Measurements from ENCODE around the gene COL4A2.
A peak's percentile ranks its signal among the peaks of the same experiment; 100 is the strongest.
"Not testable (repeated sequence)": the region's sequence is repeated elsewhere in the genome, so short reads cannot be mapped to it uniquely, and the experiment has no call there.

COL4A2 gene

GRCh38 chr13:110523838-110524540 lies 216.9 kb downstream of the COL4A2 start:
- no peak for DNase-seq

DNA sequence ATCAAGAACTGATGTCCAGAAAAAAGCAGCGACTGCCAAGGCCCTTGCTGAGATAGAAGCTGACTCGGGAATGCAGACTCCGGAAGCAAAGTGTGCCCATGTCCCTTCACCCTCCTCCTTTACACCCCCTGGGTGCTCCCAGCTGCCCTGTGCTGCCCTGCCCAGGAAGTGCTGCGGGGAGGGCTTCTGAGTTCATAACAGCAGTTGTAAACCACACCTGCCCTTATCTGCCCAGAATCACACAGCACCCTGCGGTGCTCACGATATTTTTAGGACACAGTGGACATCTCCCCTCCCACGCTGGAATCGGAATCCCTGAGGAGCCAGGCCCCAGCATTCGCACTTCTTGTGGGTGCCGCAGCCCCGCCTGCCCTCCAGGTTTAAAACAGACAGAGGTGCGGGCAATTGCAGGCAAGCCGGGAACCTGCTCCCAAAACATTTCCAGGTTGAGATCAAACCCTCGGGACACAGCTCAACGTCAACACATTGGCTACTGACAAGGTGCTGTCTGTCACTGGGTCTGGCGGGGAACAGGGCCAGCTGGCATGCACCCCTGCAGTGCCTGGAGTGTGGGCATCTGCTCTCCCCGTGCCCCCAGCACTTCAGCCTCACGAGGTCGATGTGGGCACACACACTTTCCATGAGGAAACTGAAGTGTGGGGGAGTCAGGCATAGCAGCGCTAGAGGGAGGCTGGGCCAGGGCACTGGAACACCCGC lies 217.6 kb downstream of the COL4A2 start:
- DNase-seq, result peak; percentile 39

- no peak for DNase-seq
These were observed 218.5 kb downstream of the COL4A2 start for GRCh38 chr13:110525328-110526319.

GRCh38 chr13:110528371-110528770 lies 221.3 kb downstream of the COL4A2 start:
- no peak for DNase-seq

- DNase-seq, result no peak
These were observed 221.8 kb downstream of the COL4A2 start for GRCh38 chr13:110528911-110529310.

DNA sequence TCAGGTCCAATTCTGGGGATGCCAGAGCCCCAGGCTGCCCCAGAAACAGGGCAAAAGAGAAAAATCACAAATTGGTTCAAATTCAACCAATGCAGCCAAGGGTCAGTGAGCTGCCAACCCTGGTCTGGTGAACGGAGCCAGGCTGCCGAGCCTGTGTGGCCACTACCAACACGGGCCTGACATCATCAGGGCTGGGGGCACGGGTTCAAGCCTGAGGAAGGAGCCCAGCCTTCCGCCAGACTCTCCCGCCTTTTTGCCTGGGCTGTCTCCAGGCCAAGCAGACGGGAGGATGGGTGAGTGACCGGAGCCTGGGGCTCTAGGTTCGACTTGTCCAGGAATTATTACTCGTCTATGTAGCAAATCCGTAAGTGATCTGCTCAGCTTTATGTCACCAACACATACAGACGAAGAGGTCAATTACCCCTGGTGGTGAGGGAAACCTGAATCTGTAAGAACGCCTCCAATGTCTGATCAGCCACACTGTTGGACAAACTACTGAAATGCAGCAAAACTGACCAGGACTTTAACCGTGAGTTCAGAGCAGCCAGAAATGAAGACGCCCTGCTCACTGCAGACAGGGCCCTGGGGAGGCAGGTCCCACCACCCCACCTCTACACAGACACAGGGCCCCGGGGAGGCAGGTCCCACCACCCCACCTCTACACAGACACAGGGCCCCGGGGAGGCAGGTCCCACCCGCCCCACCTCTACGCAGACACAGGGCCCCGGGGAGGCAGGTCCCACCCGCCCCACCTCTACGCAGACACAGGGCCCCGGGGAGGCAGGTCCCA lies 222.6 kb downstream of the COL4A2 start:
- no peak for DNase-seq

- no peak for DNase-seq
These were observed 224.0 kb downstream of the COL4A2 start for GRCh38 chr13:110531100-110531499.

DNA sequence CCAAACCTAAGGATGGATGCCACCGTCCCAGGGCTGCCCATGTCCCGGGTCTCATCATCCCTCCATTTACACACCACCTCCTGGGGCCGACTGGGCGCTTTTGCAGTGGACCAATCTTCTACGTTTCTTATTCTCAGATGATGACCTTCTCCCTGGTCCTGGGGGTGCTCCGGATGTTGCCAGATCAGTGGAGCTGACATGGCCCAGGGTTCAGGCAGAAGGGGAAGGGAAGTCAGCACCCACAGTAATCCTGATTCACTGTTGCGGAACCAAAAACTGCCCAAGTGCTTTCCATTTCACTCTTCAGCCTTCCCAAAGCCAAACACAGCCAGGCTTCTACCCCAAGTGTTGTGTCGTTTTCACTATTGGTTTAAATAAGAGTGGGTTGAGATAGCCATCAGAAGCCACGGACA lies 224.6 kb downstream of the COL4A2 start:
- DNase-seq, result no peak

GRCh38 chr13:110532258-110532657 lies 225.2 kb downstream of the COL4A2 start:
- DNase-seq, result not testable (repeated sequence)

- no peak for DNase-seq
These were observed 226.9 kb downstream of the COL4A2 start for GRCh38 chr13:110533771-110534670.

DNA sequence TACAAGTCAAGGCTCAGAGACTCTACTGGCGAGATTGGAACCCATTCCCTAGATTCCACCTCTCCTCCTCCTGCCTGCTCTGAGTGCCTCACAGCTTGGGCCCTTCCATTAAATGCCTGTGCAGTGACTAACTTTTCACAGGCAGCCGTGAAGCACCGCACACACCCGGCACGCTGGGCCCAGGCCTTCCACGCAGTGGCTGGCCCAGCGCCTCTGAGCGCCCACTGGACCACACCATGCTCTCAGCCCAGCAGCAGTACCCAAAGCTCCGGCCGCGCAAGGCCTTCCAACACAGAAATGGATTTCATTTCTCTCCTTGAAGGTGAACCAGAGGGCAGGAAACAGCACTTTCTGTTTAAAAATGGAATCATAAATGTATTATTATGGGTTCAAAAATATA lies 228.4 kb downstream of the COL4A2 start:
- DNase-seq, result no peak

DNA sequence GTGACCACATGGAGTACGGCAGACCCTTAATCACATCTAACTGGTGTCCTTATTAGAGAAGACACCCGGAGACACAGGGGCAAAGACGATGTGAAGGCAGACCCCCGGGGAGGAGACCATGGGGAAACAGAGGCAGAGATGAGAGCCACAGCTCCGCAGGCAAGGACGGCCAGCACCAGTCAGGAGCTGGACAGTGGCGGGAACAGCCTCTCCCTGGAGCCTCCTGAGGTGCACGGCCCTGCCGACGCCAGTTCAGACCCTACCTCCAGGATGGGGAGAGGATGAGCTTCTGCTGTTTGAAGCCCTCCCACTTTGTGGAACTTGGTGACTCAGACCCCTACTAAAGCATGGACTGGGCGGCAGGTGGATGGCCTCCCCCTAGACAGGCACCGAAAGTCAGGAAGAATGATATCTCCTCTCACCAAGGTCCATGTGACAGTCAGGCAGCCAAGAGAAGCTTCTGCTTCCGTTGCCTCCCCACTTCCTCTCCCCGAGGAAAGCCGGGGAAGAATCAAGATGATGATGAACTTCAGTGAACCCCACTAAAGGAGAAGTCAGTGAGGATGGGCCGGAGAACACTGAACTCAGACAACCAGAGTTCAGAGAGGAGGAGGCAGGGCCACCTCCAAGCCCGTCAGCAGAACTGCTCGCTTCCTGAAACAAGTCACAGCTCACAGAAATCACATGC lies 229.1 kb downstream of the COL4A2 start:
- DNase-seq, result no peak

DNA sequence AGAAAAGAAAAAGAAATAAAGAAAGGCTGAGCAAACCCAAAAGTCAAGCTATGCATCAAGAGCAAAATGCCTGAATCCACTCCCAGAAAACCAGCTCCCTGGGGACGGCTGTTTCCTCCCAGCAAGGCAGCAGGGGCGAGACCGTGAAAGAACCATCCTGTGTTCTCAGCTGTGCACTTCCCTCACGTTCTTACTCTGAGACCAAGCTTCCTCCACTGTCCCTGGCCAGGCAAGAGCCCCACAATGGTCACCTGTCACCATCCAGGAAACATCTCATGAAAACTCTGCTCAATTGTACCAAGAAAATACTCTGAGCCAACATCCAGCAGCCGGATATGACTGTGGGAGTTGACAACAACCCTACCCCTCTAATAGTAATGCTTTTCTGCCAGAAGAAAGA lies 231.5 kb downstream of the COL4A2 start:
- DNase-seq, result no peak

DNA sequence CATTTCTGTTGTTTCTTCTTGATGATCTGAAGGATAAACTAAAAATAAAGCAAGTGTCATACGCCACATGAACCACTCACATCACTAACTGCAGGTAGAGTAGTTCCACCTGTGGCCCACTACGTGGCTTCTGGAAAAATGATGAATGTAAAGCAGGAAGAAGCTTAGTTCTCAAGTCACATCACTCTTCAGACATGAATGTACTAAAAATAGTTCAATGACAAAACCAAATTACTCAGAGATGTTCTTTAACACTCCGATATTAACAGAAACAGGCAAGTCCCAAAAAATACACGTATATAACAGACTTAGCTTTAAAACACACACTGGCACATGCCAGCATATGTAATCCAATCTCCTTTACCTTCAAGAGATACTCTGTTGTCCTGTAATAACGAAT lies 232.8 kb downstream of the COL4A2 start:
- DNase-seq, result no peak

DNA sequence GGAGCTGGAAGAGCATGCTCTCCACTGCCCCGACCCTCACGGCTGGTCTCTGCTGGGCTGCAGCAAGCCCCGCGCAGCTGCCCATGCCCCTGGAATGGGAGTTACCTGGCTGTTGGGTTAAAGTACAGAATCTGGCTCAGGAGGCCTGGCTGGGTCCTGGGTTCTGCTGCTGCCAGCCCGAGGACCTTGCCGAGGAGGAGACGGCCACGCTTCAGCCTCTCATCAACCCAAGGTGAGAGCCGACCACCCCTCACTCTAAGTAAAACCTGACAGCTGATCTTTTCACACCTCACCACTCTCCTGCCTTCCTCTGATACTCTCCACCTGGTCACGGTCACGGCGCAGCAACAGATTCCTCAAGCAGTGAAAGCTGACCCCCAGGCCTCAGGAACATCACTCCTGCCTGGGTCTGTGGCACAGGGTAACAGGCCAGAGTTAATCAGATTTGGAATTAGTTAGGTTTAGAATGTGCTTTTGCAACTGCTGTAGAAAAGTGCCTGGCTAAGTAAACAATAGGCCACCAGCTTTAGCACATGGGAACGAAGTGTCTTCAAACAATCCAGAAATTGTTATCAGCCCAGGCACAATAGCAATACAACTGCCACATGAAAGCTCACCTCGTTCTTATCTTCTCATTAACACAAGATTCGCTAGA lies 233.9 kb downstream of the COL4A2 start:
- no peak for DNase-seq

DNA sequence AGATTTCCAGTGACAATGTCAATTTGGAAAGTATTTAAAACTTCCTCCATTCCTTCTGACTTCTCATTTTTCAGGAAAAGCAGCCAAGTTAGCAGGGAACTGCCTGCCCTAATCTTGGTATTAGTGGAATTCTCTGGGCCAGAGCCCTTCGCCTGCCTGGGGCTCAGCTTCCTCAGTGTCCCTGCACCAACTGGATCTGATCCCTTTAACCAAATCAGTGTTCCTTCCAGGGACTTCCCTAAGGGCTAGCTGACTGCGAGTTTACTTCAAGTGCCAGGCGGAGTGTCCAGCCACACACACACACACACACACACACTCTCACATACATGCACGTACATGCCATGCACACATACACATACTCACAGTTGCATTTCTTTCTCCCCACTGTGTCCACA lies 234.4 kb downstream of the COL4A2 start:
- DNase-seq, result no peak

- no peak for DNase-seq
These were observed 235.2 kb downstream of the COL4A2 start for GRCh38 chr13:110542169-110542796.

GRCh38 chr13:110546378-110546777 lies 239.3 kb downstream of the COL4A2 start:
- no peak for DNase-seq

DNA sequence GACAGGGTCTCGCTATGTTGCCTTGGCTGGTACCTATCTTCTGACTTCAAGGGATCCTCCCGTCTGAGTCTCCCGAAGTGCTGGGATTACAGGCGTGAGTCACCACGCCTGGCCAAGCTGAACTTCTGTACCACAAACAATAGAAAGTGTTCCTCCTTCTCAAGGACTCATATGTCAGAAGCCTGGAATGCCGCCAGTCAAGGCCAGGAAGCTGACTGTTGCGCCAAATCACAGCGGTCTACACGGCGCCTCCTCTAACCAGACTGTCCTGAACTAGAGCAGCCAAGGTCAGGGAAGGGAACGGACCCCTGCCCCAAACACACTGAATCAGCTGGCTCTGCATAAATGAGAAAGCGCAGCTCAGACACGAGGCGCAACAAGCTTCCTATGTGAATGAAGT lies 239.8 kb downstream of the COL4A2 start:
- DNase-seq, result no peak
